ENCODE measurements around the gene MYBPH.

Gene MYBPH

GRCh38 chr1:203183828-203184227 lies 8.2 kb upstream of the MYBPH start:
- Histone ChIP-seq H3F3A (ENCODE audit: insufficient read depth, low read length) (no peaks in the 10 kb centered on the region), H3K4me1 (ENCODE audit: insufficient read depth, low read length, severe bottlenecking) (no peaks in the 10 kb centered on the region), H3K27ac (ENCODE audit: low read depth, low read length, poor library complexity, severe bottlenecking) (no peak overlapping the region), H3K9me3 (ENCODE audit: low read length) (no peaks in the 10 kb centered on the region), H3K4me2 (ENCODE audit: low read length) (no peak overlapping the region), H3K9ac (ENCODE audit: low read length) (no peak overlapping the region), H3K27me3 (ENCODE audit: insufficient read depth, low read length) (no peaks in the 10 kb centered on the region), H3K36me3 (ENCODE audit: insufficient read depth, low read length) (no peaks in the 10 kb centered on the region), H4K20me1 (ENCODE audit: insufficient read depth, low read length) (no peaks in the 10 kb centered on the region), H3K79me2 (ENCODE audit: insufficient read depth, low read length) (no peaks in the 10 kb centered on the region), H3K4me3 (ENCODE audit: low read depth, low read length, poor library complexity, severe bottlenecking) (no peak overlapping the region), H3K9me2 (ENCODE audit: low read depth, low read length) (no peaks in the 10 kb centered on the region), H2AFZ (ENCODE audit: low read length) (no peak overlapping the region)
- TF ChIP-seq EZH2 (IDR thresholded peaks at IDR 0.05; ENCODE audit: borderline replicate concordance, low read length) = no peak
- TF ChIP-seq CTCF (IDR thresholded peaks at IDR 0.05; ENCODE audit: low read length) = no peak

- Histone ChIP-seq H3K27ac (ENCODE audit: low read depth, low read length, poor library complexity, severe bottlenecking) (no peak overlapping the region), H3F3A (ENCODE audit: insufficient read depth, low read length) (no peaks in the 10 kb centered on the region), H4K20me1 (ENCODE audit: insufficient read depth, low read length) (no peaks in the 10 kb centered on the region), H3K27me3 (ENCODE audit: insufficient read depth, low read length) (no peaks in the 10 kb centered on the region), H3K4me3 (ENCODE audit: low read depth, low read length, poor library complexity, severe bottlenecking) (no peak overlapping the region), H3K9me2 (ENCODE audit: low read depth, low read length) (no peaks in the 10 kb centered on the region), H3K4me2 (ENCODE audit: low read length) (no peak overlapping the region), H3K4me1 (ENCODE audit: insufficient read depth, low read length, severe bottlenecking) (no peaks in the 10 kb centered on the region), H2AFZ (ENCODE audit: low read length) (no peak overlapping the region), H3K9ac (ENCODE audit: low read length) (no peak overlapping the region), H3K9me3 (ENCODE audit: low read length) (no peaks in the 10 kb centered on the region), H3K79me2 (ENCODE audit: insufficient read depth, low read length) (no peaks in the 10 kb centered on the region), H3K36me3 (ENCODE audit: insufficient read depth, low read length) (no peaks in the 10 kb centered on the region)
- no peak for TF ChIP-seq CTCF (IDR thresholded peaks at IDR 0.05; ENCODE audit: low read length)
- TF ChIP-seq EZH2 (IDR thresholded peaks at IDR 0.05; ENCODE audit: borderline replicate concordance, low read length) = no peak
These were observed 6.8 kb upstream of the MYBPH start for GRCh38 chr1:203182387-203182953.

GRCh38 chr1:203181586-203182386 lies 6.2 kb upstream of the MYBPH start:
- H3K9ac ChIP-seq (ENCODE audit: low read length) = no peak overlapping the region
- TF ChIP-seq EZH2 (IDR thresholded peaks at IDR 0.05; ENCODE audit: borderline replicate concordance, low read length) (no peak), CTCF (IDR thresholded peaks at IDR 0.05; ENCODE audit: low read length) (no peak)
- H3K4me1 ChIP-seq (ENCODE audit: insufficient read depth, low read length, severe bottlenecking) = no peaks in the 10 kb centered on the region
- no peak overlapping the region for H2AFZ ChIP-seq (ENCODE audit: low read length)
- no peaks in the 10 kb centered on the region for H3K9me3 ChIP-seq (ENCODE audit: low read length)
- no peaks in the 10 kb centered on the region for H3F3A ChIP-seq (ENCODE audit: insufficient read depth, low read length)
- H3K4me2 ChIP-seq (ENCODE audit: low read length) = no peak overlapping the region
- no peaks in the 10 kb centered on the region for H3K27me3 ChIP-seq (ENCODE audit: insufficient read depth, low read length)
- H3K36me3 ChIP-seq (ENCODE audit: insufficient read depth, low read length) = no peaks in the 10 kb centered on the region
- H3K4me3 ChIP-seq (ENCODE audit: low read depth, low read length, poor library complexity, severe bottlenecking) = no peak overlapping the region
- no peaks in the 10 kb centered on the region for H4K20me1 ChIP-seq (ENCODE audit: insufficient read depth, low read length)
- H3K79me2 ChIP-seq (ENCODE audit: insufficient read depth, low read length) = no peaks in the 10 kb centered on the region
- H3K9me2 ChIP-seq (ENCODE audit: low read depth, low read length) = no peaks in the 10 kb centered on the region
- no peak overlapping the region for H3K27ac ChIP-seq (ENCODE audit: low read depth, low read length, poor library complexity, severe bottlenecking)

Data from OCI-LY1 (cell line).